Measurements from ENCODE around the gene LRCH2.

- no peak for TF ChIP-seq POLR2A (IDR thresholded peaks at IDR 0.05)
- TF ChIP-seq EP300 (IDR thresholded peaks at IDR 0.05) = no peak
Observed at GRCh38 chrX:115174548-115174947, 59.3 kb downstream of the LRCH2 start.

Data from stomach (tissue), 4 donors.